ENCODE data around the gene PRKCH.

DNA sequence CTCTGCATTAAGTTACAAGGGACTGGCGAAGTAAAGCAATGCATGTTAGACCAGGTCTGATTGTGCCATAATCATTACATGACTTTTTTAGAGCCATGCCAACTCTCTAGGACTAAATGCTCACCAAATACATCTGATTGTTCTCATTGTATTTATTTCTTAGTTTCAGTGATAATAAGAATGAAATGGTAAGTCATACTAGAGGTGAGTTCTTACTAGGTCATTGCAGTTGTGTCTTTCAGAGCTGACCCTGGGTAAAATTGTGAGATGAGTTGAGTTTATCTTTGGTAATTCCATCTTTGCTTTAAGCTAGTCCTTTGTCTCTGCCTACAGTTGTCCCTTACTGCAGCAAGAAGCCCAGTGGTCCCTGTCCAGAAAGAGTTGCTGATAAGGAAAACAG lies 73.2 kb downstream of the PRKCH start:
- no peak for TF ChIP-seq POLR2A (IDR thresholded peaks at IDR 0.05)
- TF ChIP-seq, protein P1, sequence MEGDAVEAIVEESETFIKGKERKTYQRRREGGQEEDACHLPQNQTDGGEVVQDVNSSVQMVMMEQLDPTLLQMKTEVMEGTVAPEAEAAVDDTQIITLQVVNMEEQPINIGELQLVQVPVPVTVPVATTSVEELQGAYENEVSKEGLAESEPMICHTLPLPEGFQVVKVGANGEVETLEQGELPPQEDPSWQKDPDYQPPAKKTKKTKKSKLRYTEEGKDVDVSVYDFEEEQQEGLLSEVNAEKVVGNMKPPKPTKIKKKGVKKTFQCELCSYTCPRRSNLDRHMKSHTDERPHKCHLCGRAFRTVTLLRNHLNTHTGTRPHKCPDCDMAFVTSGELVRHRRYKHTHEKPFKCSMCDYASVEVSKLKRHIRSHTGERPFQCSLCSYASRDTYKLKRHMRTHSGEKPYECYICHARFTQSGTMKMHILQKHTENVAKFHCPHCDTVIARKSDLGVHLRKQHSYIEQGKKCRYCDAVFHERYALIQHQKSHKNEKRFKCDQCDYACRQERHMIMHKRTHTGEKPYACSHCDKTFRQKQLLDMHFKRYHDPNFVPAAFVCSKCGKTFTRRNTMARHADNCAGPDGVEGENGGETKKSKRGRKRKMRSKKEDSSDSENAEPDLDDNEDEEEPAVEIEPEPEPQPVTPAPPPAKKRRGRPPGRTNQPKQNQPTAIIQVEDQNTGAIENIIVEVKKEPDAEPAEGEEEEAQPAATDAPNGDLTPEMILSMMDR (IDR thresholded peaks at IDR 0.05): no peak
